ENCODE data around the gene TUBGCP6.
A peak's percentile ranks its signal among the peaks of the same experiment; 100 is the strongest.

The TUBGCP6 gene

GRCh38 chr22:50260434-50260800, 15.6 kb upstream of the TUBGCP6 start:
- Mint-ChIP-seq H3K4me1 (peaks cover 15% of the 10 kb centered on the region), H3K27me3 (peaks cover 62% of the 10 kb centered on the region), H3K4me3 (peak overlapping the region; percentile 22 to 65), H3K9me3 (no peaks in the 10 kb centered on the region), H3K27ac (no peak overlapping the region)
- DNase-seq, result no peak
- ATAC-seq, result no peak

- Mint-ChIP-seq H3K4me3 (no peak overlapping the region), H3K27me3 (peaks cover 52% of the 10 kb centered on the region), H3K4me1 (peaks cover 15% of the 10 kb centered on the region), H3K9me3 (no peaks in the 10 kb centered on the region), H3K27ac (no peak overlapping the region)
- ATAC-seq, result no peak
- DNase-seq, result no peak
Observed at GRCh38 chr22:50259302-50259701, 14.5 kb upstream of the TUBGCP6 start.

- peaks cover 45% of the 10 kb centered on the region for H3K27me3 Mint-ChIP-seq
- no peak overlapping the region for H3K4me3 Mint-ChIP-seq
- H3K27ac Mint-ChIP-seq, result no peak overlapping the region
- peaks cover 15% of the 10 kb centered on the region for H3K4me1 Mint-ChIP-seq
- H3K9me3 Mint-ChIP-seq, result no peaks in the 10 kb centered on the region
- DNase-seq (no peak), ATAC-seq (no peak)
Observed at GRCh38 chr22:50258361-50259292, 13.8 kb upstream of the TUBGCP6 start.

GRCh38 chr22:50257451-50258360, 12.9 kb upstream of the TUBGCP6 start:
- Mint-ChIP-seq H3K4me1 (peaks cover 10% of the 10 kb centered on the region), H3K9me3 (no peaks in the 10 kb centered on the region)
- ATAC-seq, result no peak

GRCh38 chr22:50257041-50257440, 12.2 kb upstream of the TUBGCP6 start:
- no peaks in the 10 kb centered on the region for H3K9me3 Mint-ChIP-seq
- peaks cover 29% of the 10 kb centered on the region for H3K27me3 Mint-ChIP-seq
- ATAC-seq (no peak), DNase-seq (no peak)
- no peak overlapping the region for H3K4me3 Mint-ChIP-seq
- no peak overlapping the region for H3K27ac Mint-ChIP-seq
- peaks cover 8% of the 10 kb centered on the region for H3K4me1 Mint-ChIP-seq

More at GRCh38 chr22:50257451-50258360, 12.9 kb upstream of the TUBGCP6 start:
- H3K4me3 Mint-ChIP-seq, result no peak overlapping the region
- H3K27ac Mint-ChIP-seq, result no peak overlapping the region
- peaks cover 36% of the 10 kb centered on the region for H3K27me3 Mint-ChIP-seq
- DNase-seq, result no peak

- H3K9me3 Mint-ChIP-seq, result no peaks in the 10 kb centered on the region
Observed at GRCh38 chr22:50256258-50256862, 11.5 kb upstream of the TUBGCP6 start.

GRCh38 chr22:50255607-50256006, 10.8 kb upstream of the TUBGCP6 start:
- ATAC-seq, result no peak

More at GRCh38 chr22:50256258-50256862, 11.5 kb upstream of the TUBGCP6 start:
- Mint-ChIP-seq H3K27ac (no peak overlapping the region), H3K27me3 (peaks cover 25% of the 10 kb centered on the region), H3K4me1 (peaks cover 11% of the 10 kb centered on the region), H3K4me3 (no peak overlapping the region)
- ATAC-seq (no peak), DNase-seq (no peak)

GRCh38 chr22:50255099-50255498, 10.3 kb upstream of the TUBGCP6 start:
- peaks cover 18% of the 10 kb centered on the region for H3K27me3 Mint-ChIP-seq
- ATAC-seq, result no peak
- no peak overlapping the region for H3K4me3 Mint-ChIP-seq
- DNase-seq, result no peak
- H3K9me3 Mint-ChIP-seq, result no peaks in the 10 kb centered on the region
- H3K27ac Mint-ChIP-seq, result no peak overlapping the region
- H3K4me1 Mint-ChIP-seq, result peaks cover 15% of the 10 kb centered on the region

More at GRCh38 chr22:50255607-50256006, 10.8 kb upstream of the TUBGCP6 start:
- Mint-ChIP-seq H3K4me3 (no peak overlapping the region), H3K27ac (no peak overlapping the region), H3K9me3 (no peaks in the 10 kb centered on the region), H3K27me3 (peaks cover 23% of the 10 kb centered on the region), H3K4me1 (peaks cover 11% of the 10 kb centered on the region)
- no peak for DNase-seq

- Mint-ChIP-seq H3K27me3 (peaks cover 7% of the 10 kb centered on the region), H3K4me1 (peaks cover 24% of the 10 kb centered on the region), H3K27ac (no peak overlapping the region), H3K9me3 (no peaks in the 10 kb centered on the region), H3K4me3 (no peak overlapping the region)
- DNase-seq (no peak), ATAC-seq (no peak)
Observed at GRCh38 chr22:50253941-50254340, 9.1 kb upstream of the TUBGCP6 start.

GRCh38 chr22:50253046-50253915, 8.5 kb upstream of the TUBGCP6 start:
- Mint-ChIP-seq H3K27me3 (peaks cover under 1% of the 10 kb centered on the region), H3K4me1 (peaks cover 24% of the 10 kb centered on the region), H3K27ac (no peak overlapping the region), H3K4me3 (no peak overlapping the region), H3K9me3 (no peaks in the 10 kb centered on the region)
- DNase-seq (no peak), ATAC-seq (no peak)

- no peaks in the 10 kb centered on the region for H3K27me3 Mint-ChIP-seq
- H3K27ac Mint-ChIP-seq, result no peak overlapping the region
- peak; percentile 73 to 81 for DNase-seq
- H3K9me3 Mint-ChIP-seq, result no peaks in the 10 kb centered on the region
- ATAC-seq, result peak; percentile 79
- peaks cover 31% of the 10 kb centered on the region for H3K4me1 Mint-ChIP-seq
- H3K4me3 Mint-ChIP-seq, result peak overlapping the region; percentile 65 to 88
Observed at GRCh38 chr22:50252082-50253045, 7.5 kb upstream of the TUBGCP6 start.

- peaks cover 39% of the 10 kb centered on the region for H3K4me1 Mint-ChIP-seq
- no peaks in the 10 kb centered on the region for H3K27me3 Mint-ChIP-seq
- H3K27ac Mint-ChIP-seq, result no peak overlapping the region
- DNase-seq, result no peak
- no peaks in the 10 kb centered on the region for H3K9me3 Mint-ChIP-seq
- peak overlapping the region; percentile 65 to 88 for H3K4me3 Mint-ChIP-seq
- peak; percentile 19 for ATAC-seq
Observed at GRCh38 chr22:50251477-50252081, 6.8 kb upstream of the TUBGCP6 start.

Data from stimulated activated naive CD8-positive, alpha-beta T cell treated with anti-CD3 and anti-CD28 coated beads, Interleukin-15, amount 100 ng/mL, for 72 hours (primary cell).